ENCODE data around the gene SGMS1. TPM values are rescaled to one million over a fixed set of nuclear protein-coding genes. Genes with fewer than 3 reads are reported as not detected.

SGMS1 gene
- total RNA-seq, 2 experiments from 2014 or later = 24.8 to 25.2 TPM

GRCh38 chr10:50472914-50473313 lies 150.8 kb downstream of the SGMS1 start:
- no peak for DNase-seq
- peaks cover 5% of the 10 kb centered on the region for H3K9me3 Mint-ChIP-seq
- CTCF ChIA-PET = no interaction called here
- H3K9me3 ChIP-seq (ENCODE audit: control insufficient read depth in 1 of 2, insufficient read depth in 1 of 2, low read length in 2 of 2) = peaks cover 0 to 8% of the 10 kb centered on the region in 2 experiments
- H3K27ac Mint-ChIP-seq = no peak overlapping the region
- H3K27ac ChIP-seq (ENCODE audit: low read depth in 1 of 2, low read length in 2 of 2) = no peak overlapping the region
- peaks cover 36% of the 10 kb centered on the region for H3K36me3 Mint-ChIP-seq (ENCODE audit: low read depth)
- peaks cover 63% of the 10 kb centered on the region for H3K4me1 Mint-ChIP-seq (ENCODE audit: low read depth)
- intact Hi-C loops (cut with DNase I, micrococcal nuclease) = no loop called here
- no peaks in the 10 kb centered on the region for H3K27me3 Mint-ChIP-seq
- no peaks in the 10 kb centered on the region for H3K27me3 ChIP-seq (ENCODE audit: control insufficient read depth in 1 of 2, insufficient read depth in 2 of 2, low read length in 2 of 2)
- H3K4me3 ChIP-seq (ENCODE audit: low read length) = no peak overlapping the region
- no peak for TF ChIP-seq CTCF (IDR thresholded peaks at IDR 0.05)
- H3K4me1 ChIP-seq (ENCODE audit: insufficient read depth, low read length) = peaks cover 3% of the 10 kb centered on the region
- H3K4me3 Mint-ChIP-seq = no peak overlapping the region
- no peak for ATAC-seq (ENCODE audit: poor library complexity)
- H3K36me3 ChIP-seq (ENCODE audit: insufficient read depth, low read length) = peaks cover 3% of the 10 kb centered on the region
- POLR2A ChIA-PET = no interaction called here

GRCh38 chr10:50471583-50471975 lies 152.2 kb downstream of the SGMS1 start:
- peaks cover 0 to 2% of the 10 kb centered on the region in 2 experiments for H3K9me3 ChIP-seq (ENCODE audit: control insufficient read depth in 1 of 2, insufficient read depth in 1 of 2, low read length in 2 of 2)
- no peak overlapping the region for H3K4me3 ChIP-seq (ENCODE audit: low read length)
- ChIA-PET CTCF (no interaction called here), POLR2A (interaction anchor here (1.5 kb wide), 1 partner anchor 11 kb away, joined by 5 read pairs; no protein-coding TSS in a partner anchor)
- no peak for TF ChIP-seq CTCF (IDR thresholded peaks at IDR 0.05)
- H3K4me1 ChIP-seq (ENCODE audit: insufficient read depth, low read length) = peaks cover 3% of the 10 kb centered on the region
- H3K27me3 Mint-ChIP-seq = no peaks in the 10 kb centered on the region
- no peaks in the 10 kb centered on the region for H3K9me3 Mint-ChIP-seq
- no peak overlapping the region for H3K4me3 Mint-ChIP-seq
- no peak overlapping the region for H3K27ac Mint-ChIP-seq
- H3K4me1 Mint-ChIP-seq (ENCODE audit: low read depth) = peaks cover 68% of the 10 kb centered on the region
- H3K27ac ChIP-seq (ENCODE audit: low read depth in 1 of 2, low read length in 2 of 2) = no peak overlapping the region
- ATAC-seq (ENCODE audit: poor library complexity) (no peak), DNase-seq (no peak)
- intact Hi-C loops (cut with DNase I, micrococcal nuclease) = no loop called here
- no peaks in the 10 kb centered on the region for H3K27me3 ChIP-seq (ENCODE audit: control insufficient read depth in 1 of 2, insufficient read depth in 2 of 2, low read length in 2 of 2)
- peaks cover 2% of the 10 kb centered on the region for H3K36me3 ChIP-seq (ENCODE audit: insufficient read depth, low read length)
- H3K36me3 Mint-ChIP-seq (ENCODE audit: low read depth) = peaks cover 23% of the 10 kb centered on the region

GRCh38 chr10:50470798-50471582 lies 152.8 kb downstream of the SGMS1 start:
- intact Hi-C loops (cut with DNase I, micrococcal nuclease) = no loop called here
- ChIA-PET CTCF (no interaction called here), POLR2A (interaction anchor here (1.5 kb wide), 1 partner anchor 10 kb away, joined by 5 read pairs; no protein-coding TSS in a partner anchor)
- Mint-ChIP-seq H3K27ac (no peak overlapping the region), H3K27me3 (no peaks in the 10 kb centered on the region), H3K4me1 (ENCODE audit: low read depth) (peaks cover 73% of the 10 kb centered on the region), H3K9me3 (no peaks in the 10 kb centered on the region), H3K4me3 (no peak overlapping the region), H3K36me3 (ENCODE audit: low read depth) (peaks cover 22% of the 10 kb centered on the region)
- TF ChIP-seq CTCF (IDR thresholded peaks at IDR 0.05) = no peak
- Histone ChIP-seq H3K4me3 (ENCODE audit: low read length) (no peak overlapping the region), H3K9me3 (ENCODE audit: control insufficient read depth in 1 of 2, insufficient read depth in 1 of 2, low read length in 2 of 2) (no peaks in the 10 kb centered on the region), H3K27me3 (ENCODE audit: control insufficient read depth in 1 of 2, insufficient read depth in 2 of 2, low read length in 2 of 2) (no peaks in the 10 kb centered on the region), H3K36me3 (ENCODE audit: insufficient read depth, low read length) (no peaks in the 10 kb centered on the region), H3K4me1 (ENCODE audit: insufficient read depth, low read length) (peaks cover 3% of the 10 kb centered on the region), H3K27ac (ENCODE audit: low read depth in 1 of 2, low read length in 2 of 2) (no peak overlapping the region)
- no peak for DNase-seq
- ATAC-seq (ENCODE audit: poor library complexity) = no peak

Data from CD4-positive, alpha-beta T cell (primary cell).